Activated naive CD8-positive, alpha-beta T cell (primary cell): ENCODE measurements around the gene MYOD1.

ENCODE experiments used
- H3K27ac Mint-ChIP-seq: one replicate; pipeline ENCODE4 v1.8.0; 2021; ENCODE audit warnings: mixed read lengths
- H3K27me3 Mint-ChIP-seq: one replicate; pipeline ENCODE4 v1.8.0; 2021; ENCODE audit warnings: mixed read lengths
- H3K36me3 Mint-ChIP-seq: one replicate; pipeline ENCODE4 v1.8.0; 2021; ENCODE audit warnings: mixed read lengths
- H3K4me1 Mint-ChIP-seq: one replicate; pipeline ENCODE4 v1.8.0; 2021; ENCODE audit warnings: low read depth, mixed read lengths
- H3K4me3 Mint-ChIP-seq: one replicate; pipeline ENCODE4 v1.8.0; 2021; ENCODE audit warnings: mild to moderate bottlenecking, mixed read lengths
- H3K9me3 Mint-ChIP-seq: one replicate; pipeline ENCODE4 v1.8.0; 2021; ENCODE audit warnings: low read depth, mixed read lengths

Gene MYOD1

GRCh38 chr11:17735818-17736578, 16.6 kb downstream of the MYOD1 start:
- H3K27me3 Mint-ChIP-seq, result peaks cover 25% of the 10 kb centered on the region
- H3K27ac Mint-ChIP-seq, result no peak overlapping the region
- no peaks in the 10 kb centered on the region for H3K36me3 Mint-ChIP-seq
- no peak overlapping the region for H3K4me3 Mint-ChIP-seq
- H3K4me1 Mint-ChIP-seq, result peaks cover 2% of the 10 kb centered on the region
- no peaks in the 10 kb centered on the region for H3K9me3 Mint-ChIP-seq

DNA sequence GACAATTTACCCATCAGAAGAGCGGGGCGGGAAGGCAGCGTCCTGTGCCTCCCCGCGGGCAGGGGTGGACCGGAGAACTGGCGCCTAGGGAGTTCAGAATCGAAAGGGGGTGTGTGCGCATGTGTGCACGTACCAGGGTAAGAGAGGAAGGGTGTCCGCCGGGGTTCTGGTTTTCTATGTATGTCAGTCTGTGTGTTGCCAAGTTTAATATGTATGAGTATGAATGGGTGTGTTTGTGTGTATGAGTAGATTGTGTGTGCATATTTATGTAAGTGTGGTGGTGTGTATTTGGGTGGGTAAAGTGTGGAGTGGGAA, 17.2 kb downstream of the MYOD1 start:
- Mint-ChIP-seq H3K36me3 (no peaks in the 10 kb centered on the region), H3K4me3 (no peak overlapping the region), H3K4me1 (peaks cover 2% of the 10 kb centered on the region), H3K27me3 (peaks cover 26% of the 10 kb centered on the region), H3K9me3 (no peaks in the 10 kb centered on the region), H3K27ac (no peak overlapping the region)

- Mint-ChIP-seq H3K9me3 (no peaks in the 10 kb centered on the region), H3K4me1 (peaks cover 2% of the 10 kb centered on the region), H3K27me3 (peaks cover 30% of the 10 kb centered on the region), H3K36me3 (no peaks in the 10 kb centered on the region), H3K27ac (no peak overlapping the region), H3K4me3 (no peak overlapping the region)
These were observed 17.8 kb downstream of the MYOD1 start for GRCh38 chr11:17736930-17737817.

DNA sequence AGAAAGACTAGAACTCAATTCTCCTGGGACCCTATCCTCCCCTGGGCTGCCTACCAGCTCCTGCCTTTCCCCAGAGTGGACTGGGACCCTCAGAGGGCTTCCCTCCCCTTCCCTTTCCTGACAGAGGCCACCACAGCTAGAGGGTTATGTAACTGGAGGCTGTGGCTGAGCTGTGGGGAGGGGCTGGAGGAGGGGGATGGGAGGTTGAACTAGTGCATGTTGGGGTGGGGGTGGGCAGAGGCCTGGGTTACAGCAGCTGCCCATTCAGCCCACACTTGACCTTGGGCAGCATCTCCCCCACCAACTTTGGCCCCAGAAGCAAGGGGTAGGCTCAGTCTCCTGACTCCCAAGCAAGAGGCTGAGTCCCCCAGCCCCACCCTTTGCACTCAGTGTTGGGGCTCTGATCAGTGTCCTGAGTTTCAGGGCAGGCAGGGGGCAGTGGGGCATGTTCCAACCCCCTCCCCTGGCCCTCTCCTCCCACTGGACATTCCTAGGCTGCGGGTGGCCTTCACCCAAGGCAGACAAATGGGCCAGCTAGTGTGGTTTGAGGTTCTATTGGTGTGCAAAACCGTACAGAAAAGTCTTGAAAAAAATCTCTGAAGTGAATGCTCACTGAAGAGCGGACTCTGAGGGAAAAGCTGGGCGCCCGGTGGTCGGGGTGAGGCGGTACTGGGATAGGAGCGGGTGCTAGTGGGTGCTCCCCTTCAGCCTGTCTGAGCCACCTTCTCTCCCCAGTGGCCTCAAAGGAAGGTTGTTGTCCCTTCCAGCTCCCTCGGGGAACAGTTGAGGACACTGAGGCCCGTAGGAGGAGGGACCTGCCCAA, 19.0 kb downstream of the MYOD1 start:
- no peaks in the 10 kb centered on the region for H3K9me3 Mint-ChIP-seq
- no peak overlapping the region for H3K4me3 Mint-ChIP-seq
- H3K36me3 Mint-ChIP-seq, result no peaks in the 10 kb centered on the region
- H3K4me1 Mint-ChIP-seq, result peaks cover 2% of the 10 kb centered on the region
- H3K27me3 Mint-ChIP-seq, result peaks cover 24% of the 10 kb centered on the region
- H3K27ac Mint-ChIP-seq, result no peak overlapping the region

DNA sequence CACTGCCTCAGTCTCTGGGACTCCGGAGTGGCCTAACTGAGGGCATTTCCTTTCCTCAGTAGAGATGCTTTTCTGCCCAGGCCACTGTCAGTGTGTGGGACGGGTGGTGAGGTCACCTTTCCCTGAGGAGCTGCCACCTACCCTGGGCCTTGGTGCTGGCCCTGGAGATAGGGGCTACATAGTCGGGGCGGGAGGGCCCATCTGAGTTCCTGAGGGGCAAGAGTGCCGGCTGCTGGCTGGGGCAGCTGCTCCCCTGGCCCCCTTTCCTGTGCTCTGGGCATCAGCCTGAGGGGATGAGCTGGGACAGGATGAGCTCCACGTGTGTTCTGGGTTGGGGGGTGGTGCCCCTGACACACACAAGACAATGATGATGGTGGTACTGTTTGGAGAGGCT, 20.6 kb downstream of the MYOD1 start:
- H3K36me3 Mint-ChIP-seq, result no peaks in the 10 kb centered on the region
- H3K27ac Mint-ChIP-seq, result no peak overlapping the region
- no peaks in the 10 kb centered on the region for H3K9me3 Mint-ChIP-seq
- H3K4me3 Mint-ChIP-seq, result no peak overlapping the region
- H3K27me3 Mint-ChIP-seq, result peaks cover 18% of the 10 kb centered on the region
- H3K4me1 Mint-ChIP-seq, result peaks cover 2% of the 10 kb centered on the region

GRCh38 chr11:17740649-17741235, 21.4 kb downstream of the MYOD1 start:
- no peak overlapping the region for H3K4me3 Mint-ChIP-seq
- peaks cover 2% of the 10 kb centered on the region for H3K4me1 Mint-ChIP-seq
- H3K27ac Mint-ChIP-seq, result no peak overlapping the region
- no peaks in the 10 kb centered on the region for H3K9me3 Mint-ChIP-seq
- no peaks in the 10 kb centered on the region for H3K36me3 Mint-ChIP-seq
- peaks cover 18% of the 10 kb centered on the region for H3K27me3 Mint-ChIP-seq

DNA sequence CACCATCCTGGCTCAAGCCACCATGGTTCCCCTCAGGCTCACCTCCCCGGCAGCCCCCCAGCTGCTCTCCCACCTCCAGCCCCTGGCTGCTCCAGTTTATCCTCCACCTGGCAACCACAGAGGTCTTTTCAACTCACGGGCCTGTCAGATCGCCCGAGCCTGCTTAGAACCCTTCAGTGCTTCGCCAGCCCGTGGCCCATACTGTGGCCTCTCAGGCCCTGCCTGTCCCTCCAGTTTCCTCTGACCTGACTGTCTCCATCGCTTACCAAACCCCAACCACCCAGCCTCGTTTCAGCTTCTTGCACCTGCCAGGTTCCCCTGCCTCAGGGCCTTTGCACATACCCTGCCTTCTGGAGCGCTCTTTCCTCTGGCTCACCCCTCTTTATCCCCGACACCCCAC, 22.1 kb downstream of the MYOD1 start:
- H3K27ac Mint-ChIP-seq, result no peak overlapping the region
- H3K4me3 Mint-ChIP-seq, result no peak overlapping the region
- no peaks in the 10 kb centered on the region for H3K4me1 Mint-ChIP-seq
- no peaks in the 10 kb centered on the region for H3K9me3 Mint-ChIP-seq
- no peaks in the 10 kb centered on the region for H3K36me3 Mint-ChIP-seq
- peaks cover 17% of the 10 kb centered on the region for H3K27me3 Mint-ChIP-seq

- no peak overlapping the region for H3K27ac Mint-ChIP-seq
- H3K4me3 Mint-ChIP-seq, result no peak overlapping the region
- H3K9me3 Mint-ChIP-seq, result no peaks in the 10 kb centered on the region
- peaks cover 12% of the 10 kb centered on the region for H3K27me3 Mint-ChIP-seq
- no peaks in the 10 kb centered on the region for H3K4me1 Mint-ChIP-seq
- H3K36me3 Mint-ChIP-seq, result no peaks in the 10 kb centered on the region
These were observed 22.6 kb downstream of the MYOD1 start for GRCh38 chr11:17742019-17742418.

DNA sequence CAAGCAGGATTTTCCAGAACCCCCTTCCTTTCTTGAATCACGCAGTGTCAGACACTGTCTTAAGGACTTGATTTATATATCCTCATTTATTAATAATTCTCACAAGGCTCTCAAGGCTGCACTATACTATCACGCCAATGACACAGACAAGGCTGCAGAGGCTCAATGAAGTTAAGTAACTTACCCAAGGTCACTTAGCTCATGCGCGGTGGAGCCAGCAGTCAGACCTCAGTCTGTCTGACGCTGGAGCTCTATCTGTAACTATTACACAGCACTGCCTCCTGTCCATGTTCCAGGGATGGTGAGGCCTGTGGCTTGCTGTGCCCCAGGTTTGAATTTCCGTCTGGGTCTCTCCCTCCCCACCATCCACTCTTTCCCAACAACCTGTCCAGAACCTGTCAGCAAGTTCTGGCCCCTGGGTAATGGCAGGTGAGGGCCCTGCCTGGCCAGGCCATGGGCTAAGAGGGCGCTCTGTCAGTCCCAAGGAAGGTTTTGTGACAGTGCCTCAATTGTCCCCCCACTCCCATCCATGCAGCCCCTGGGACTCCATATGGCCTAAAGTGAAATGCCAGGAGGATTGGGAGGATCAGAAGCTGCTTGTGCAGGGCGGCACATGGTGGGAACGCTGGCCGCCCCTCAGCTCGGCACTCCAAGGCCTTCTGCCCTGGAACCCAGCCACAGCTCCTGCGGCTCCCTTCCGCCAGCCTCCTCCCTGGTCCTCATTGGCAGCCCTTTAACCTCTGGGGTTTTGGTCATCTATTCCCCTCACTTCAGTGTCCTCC, 23.8 kb downstream of the MYOD1 start:
- Mint-ChIP-seq H3K9me3 (no peaks in the 10 kb centered on the region), H3K4me1 (no peaks in the 10 kb centered on the region), H3K36me3 (no peaks in the 10 kb centered on the region), H3K4me3 (no peak overlapping the region), H3K27me3 (peaks cover 13% of the 10 kb centered on the region), H3K27ac (no peak overlapping the region)

GRCh38 chr11:17743808-17744119, 24.4 kb downstream of the MYOD1 start:
- Mint-ChIP-seq H3K27me3 (peaks cover 13% of the 10 kb centered on the region), H3K36me3 (no peaks in the 10 kb centered on the region), H3K4me1 (no peaks in the 10 kb centered on the region), H3K27ac (no peak overlapping the region), H3K9me3 (no peaks in the 10 kb centered on the region), H3K4me3 (no peak overlapping the region)

GRCh38 chr11:17744151-17744940, 25.0 kb downstream of the MYOD1 start:
- Mint-ChIP-seq H3K4me1 (no peaks in the 10 kb centered on the region), H3K27me3 (peaks cover 13% of the 10 kb centered on the region), H3K4me3 (no peak overlapping the region), H3K27ac (no peak overlapping the region), H3K9me3 (no peaks in the 10 kb centered on the region), H3K36me3 (no peaks in the 10 kb centered on the region)

- peaks cover 11% of the 10 kb centered on the region for H3K27me3 Mint-ChIP-seq
- no peak overlapping the region for H3K4me3 Mint-ChIP-seq
- H3K27ac Mint-ChIP-seq, result no peak overlapping the region
- no peaks in the 10 kb centered on the region for H3K9me3 Mint-ChIP-seq
- H3K4me1 Mint-ChIP-seq, result no peaks in the 10 kb centered on the region
- no peaks in the 10 kb centered on the region for H3K36me3 Mint-ChIP-seq
These were observed 25.8 kb downstream of the MYOD1 start for GRCh38 chr11:17745023-17745772.

DNA sequence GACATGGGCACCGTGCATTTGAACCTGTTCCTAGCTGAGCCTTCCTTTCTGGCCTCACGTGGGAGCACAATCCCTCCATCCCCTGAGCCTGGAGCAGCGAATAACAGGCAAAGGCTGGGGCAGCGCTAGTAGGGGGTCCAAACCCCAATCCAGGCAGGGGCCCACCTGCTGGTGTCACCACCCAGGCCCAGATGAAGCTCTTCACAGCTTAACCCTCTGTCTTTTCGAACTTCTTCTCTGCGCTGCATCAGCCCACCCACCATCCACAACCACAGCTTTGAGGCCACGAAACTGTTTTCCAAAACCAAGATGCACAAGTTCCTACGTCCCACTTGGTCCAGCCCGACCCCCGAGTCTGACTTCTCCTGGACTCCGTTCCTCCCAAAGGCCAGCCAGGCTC, 26.7 kb downstream of the MYOD1 start:
- no peaks in the 10 kb centered on the region for H3K9me3 Mint-ChIP-seq
- H3K27me3 Mint-ChIP-seq, result peaks cover 9% of the 10 kb centered on the region
- no peak overlapping the region for H3K4me3 Mint-ChIP-seq
- no peaks in the 10 kb centered on the region for H3K4me1 Mint-ChIP-seq
- H3K36me3 Mint-ChIP-seq, result no peaks in the 10 kb centered on the region
- H3K27ac Mint-ChIP-seq, result no peak overlapping the region
